K562 (cell line): ENCODE measurements around the gene CPPED1. TPM values are rescaled to one million over a fixed set of nuclear protein-coding genes. Genes with fewer than 3 reads are reported as not detected.

Experiments
- BCOR ChIP-seq: fragments of 450-650 bp; IDR thresholded peaks from 2 replicates; pipeline ENCODE4 v1.6.1; 2016
- CTBP1 ChIP-seq: fragments of 450-650 bp; IDR thresholded peaks from 2 replicates; pipeline ENCODE4 v1.6.1; 2016; ENCODE audit warnings: borderline replicate concordance
- EGR1 ChIP-seq: fragments of 450-650 bp; conservative IDR thresholded peaks from 2 replicates; pipeline ENCODE4 v1.6.1; 2017; ENCODE audit warnings: mild to moderate bottlenecking
- ETS2 ChIP-seq: IDR thresholded peaks from 2 replicates; pipeline ENCODE4 v1.6.1; 2016; ENCODE audit warnings: borderline replicate concordance, missing genetic modification characterization, mild to moderate bottlenecking, moderate library complexity, missing compliant biosample characterization; ENCODE audit not compliant: poor library complexity, severe bottlenecking
- FUS ChIP-seq: fragments of 200-400 bp; formaldehyde crosslinking; optimal IDR thresholded peaks from 2 replicates; pipeline ENCODE3; 2017; ENCODE audit warnings: low read depth, low read length
- HOXB6 ChIP-seq: fragments of 250-450 bp; sonication (Bioruptor Pico); IDR thresholded peaks from 2 replicates; pipeline ENCODE4 v1.5.1; 2022; ENCODE audit warnings: mild to moderate bottlenecking, borderline replicate concordance
- KLF6 ChIP-seq: fragments of 250-450 bp; sonication (Bioruptor Pico); IDR thresholded peaks from 2 replicates; pipeline ENCODE4 v1.4.0; 2020; ENCODE audit warnings: mild to moderate bottlenecking, moderate library complexity, borderline replicate concordance
- MED1 ChIP-seq: sonication (generic); formaldehyde crosslinking; IDR thresholded peaks from 2 replicates; pipeline ENCODE4 v1.8.1; 2023; ENCODE audit warnings: missing genetic modification reagents, borderline replicate concordance
- NCOA6 ChIP-seq: fragments of 450-650 bp; IDR thresholded peaks from 2 replicates; pipeline ENCODE4 v1.6.1; 2017; ENCODE audit warnings: mild to moderate bottlenecking
- PHF20 ChIP-seq: fragments of 450-650 bp; IDR thresholded peaks from 2 replicates; pipeline ENCODE4 v1.6.1; 2018; ENCODE audit not compliant: partially characterized antibody
- PHF21A ChIP-seq: fragments of 450-650 bp; IDR thresholded peaks from 2 replicates; pipeline ENCODE4 v1.6.1; 2017; ENCODE audit warnings: low read depth, borderline replicate concordance
- REST ChIP-seq, 2 experiments: fragments of 450-650 bp; formaldehyde crosslinking in 1 of 2; IDR thresholded peaks; 2 replicates each; pipeline versions ENCODE4 v1.4.0 to v1.6.1; 2014 to 2020; ENCODE audit warnings: mild to moderate bottlenecking in 2 of 2, borderline replicate concordance in 1 of 2, low read depth in 1 of 2
- SMARCA5 ChIP-seq: fragments of 450-650 bp; IDR thresholded peaks from 2 replicates; pipeline ENCODE4 v1.6.1; 2016
- YBX1 ChIP-seq: fragments of 450-650 bp; IDR thresholded peaks from 2 replicates; pipeline ENCODE4 v1.7.1; 2016; ENCODE audit warnings: mild to moderate bottlenecking
- ZBTB26 ChIP-seq: fragments of 450-650 bp; formaldehyde crosslinking; IDR thresholded peaks from 2 replicates; pipeline ENCODE4 v1.4.0; 2022; ENCODE audit warnings: missing genetic modification characterization
- ZKSCAN1 ChIP-seq: fragments of 150-350 bp; IDR thresholded peaks from 2 replicates; pipeline ENCODE4 v1.6.1; 2016; ENCODE audit warnings: low read depth, low read length
- ZNF12 ChIP-seq: sonication (generic); formaldehyde crosslinking; IDR thresholded peaks from 2 replicates; pipeline ENCODE4 v1.4.0; 2020; ENCODE audit warnings: mild to moderate bottlenecking, missing genetic modification reagents
- ZNF584 ChIP-seq: fragments of 200-800 bp; sonication (Bioruptor generic); IDR thresholded peaks from 2 replicates; pipeline ENCODE4 v1.6.1; 2016; ENCODE audit warnings: low read depth, mild to moderate bottlenecking, missing genetic modification characterization, missing compliant biosample characterization
- ZNF695 ChIP-seq: fragments of 450-650 bp; formaldehyde crosslinking; IDR thresholded peaks from 2 replicates; pipeline ENCODE4 v1.4.0; 2020; ENCODE audit warnings: mild to moderate bottlenecking, moderate library complexity
- ZNF780A ChIP-seq: fragments of 250-450 bp; sonication (Bioruptor Pico); IDR thresholded peaks from 2 replicates; pipeline ENCODE4 v1.5.0; 2021; ENCODE audit warnings: mild to moderate bottlenecking
- ZSCAN29 ChIP-seq: fragments of 450-650 bp; IDR thresholded peaks from 2 replicates; pipeline ENCODE4 v1.6.1; 2017
- polyA plus RNA-seq, 8 experiments: library from polyadenylated mRNA; depleted of rRNA in 4 of 8; stranded (reverse) in 5 of 8; unstranded in 3 of 8; fragments of >200 nt; fragmentation: Nextera tagmentation in 2 of 8; fragmentation: Illumina TruSeq in 1 of 8; extraction: Ambion mirVana in 2 of 8; extraction: Trizol in 1 of 8; gene quantifications; 2 replicates each; pipeline versions ENCODE4 v1.2.1 to v1.2.3, GENCODE V29; 2011 to 2014; ENCODE audit warnings: inconsistent platforms in 1 of 8, missing spikeins in 1 of 8
- total RNA-seq, 7 experiments: library from RNA; depleted of rRNA in 6 of 7; stranded (reverse); fragments of >200 nt in 6 of 7; fragmentation: Illumina TruSeq in 2 of 7; extraction: Trizol in 2 of 7; gene quantifications; 2 replicates each; pipeline versions ENCODE4 v1.2.1 to v1.2.3, GENCODE V29; 2011 to 2021; ENCODE audit warnings: low replicate concordance in 1 of 7

The CPPED1 gene
- total and polyA plus RNA-seq, 9 of the 15 experiments (the other 6 are each of a cell fraction or from before 2014, with no cell fraction given) = 7.5 to 25.7 (median 16.9) TPM

- TF ChIP-seq CTBP1 (peak; percentile 43; the same call in 1 of the 2 replicates), MED1 (CRISPR knock-in tag) (no peak), HOXB6 (CRISPR knock-in tag) (no peak), ETS2 (no peak), ZNF584 (CRISPR knock-in tag) (no peak), FUS (no peak), EGR1 (peak; percentile 64), ZSCAN29 (no peak), YBX1 (no peak), ZKSCAN1 (no peak), KLF6 (CRISPR knock-in tag) (0 out of 2 replicates have a peak, but pooled peaks have one; percentile 39), ZNF780A (CRISPR knock-in tag) (no peak), ZBTB26 (CRISPR knock-in tag) (no peak), ZNF12 (CRISPR knock-in tag) (no peak), BCOR (no peak), ZNF695 (CRISPR knock-in tag) (no peak), REST (IDR thresholded peaks at IDR 0.05; ENCODE audit: borderline replicate concordance) (no peak; the same call in 1 of the 2 replicates), REST (CRISPR knock-in tag; IDR thresholded peaks at IDR 0.05; ENCODE audit: low read depth) (no peak), PHF20 (no peak), PHF21A (no peak), SMARCA5 (no peak), NCOA6 (no peak)
These were observed 2.1 kb downstream of the CPPED1 start (continued) for GRCh38 chr16:12801511-12802042.
